Fibroblast of lung (primary cell): Measurements from ENCODE around the gene OTOS.

ENCODE experiments used
- CTCF ChIP-seq, 2 donors: IDR thresholded peaks in 1 of 2; conservative IDR thresholded peaks in 1 of 2; 1 replicate in 1 of 2; 2 replicates in 1 of 2; pipeline ENCODE4 v1.5.1; 2011 to 2012; ENCODE audit warnings: low read length in 2 of 2, control low read depth in 1 of 2, inconsistent platforms in 1 of 2, low read depth in 1 of 2, mild to moderate bottlenecking in 1 of 2
- EZH2 ChIP-seq: IDR thresholded peaks from 2 replicates; pipeline ENCODE4 v1.5.1; 2012; ENCODE audit warnings: low read length, control low read depth, mild to moderate bottlenecking; ENCODE audit errors: missing control alignments

GRCh38 chr2:240170883-240171282, 30.4 kb upstream of the OTOS start:
- TF ChIP-seq CTCF (conservative IDR thresholded peaks at IDR 0.05 in 1 of 2, IDR thresholded peaks at IDR 0.05 in 1 of 2; ENCODE audit: low read depth in 1 of 2, low read length in 2 of 2) (no peak), EZH2 (no peak)
